IPS-20b (cell line): ENCODE data around the gene QSOX2.

Source experiments
- H3K27ac ChIP-seq: one replicate; pipeline ENCODE4 v1.5.1; 2013; ENCODE audit warnings: low read length
- H3K27me3 ChIP-seq: 2 replicates; pipeline ENCODE4 v1.6.1; 2013; ENCODE audit warnings: mild to moderate bottlenecking, low read length, inconsistent platforms; ENCODE audit not compliant: insufficient read depth
- H3K36me3 ChIP-seq: 2 replicates; pipeline ENCODE4 v1.6.1; 2013; ENCODE audit warnings: low read depth, mild to moderate bottlenecking, inconsistent platforms, low read length, moderate library complexity; ENCODE audit not compliant: insufficient read depth
- H3K4me1 ChIP-seq: 2 replicates; pipeline ENCODE4 v1.6.1; 2013; ENCODE audit warnings: mild to moderate bottlenecking, control low read depth, inconsistent platforms, low read length, moderate library complexity; ENCODE audit not compliant: insufficient read depth
- H3K4me3 ChIP-seq: 2 replicates; pipeline ENCODE4 v1.5.1; 2013; ENCODE audit warnings: mild to moderate bottlenecking, low read length, inconsistent platforms
- H3K9ac ChIP-seq: 2 replicates; pipeline ENCODE4 v1.6.1; 2013; ENCODE audit warnings: low read depth, mild to moderate bottlenecking, inconsistent platforms, low read length, moderate library complexity
- H3K9me3 ChIP-seq: 2 replicates; pipeline ENCODE4 v1.6.1; 2013; ENCODE audit warnings: mild to moderate bottlenecking, low read depth, low read length, inconsistent platforms; ENCODE audit not compliant: insufficient read depth

Gene QSOX2

GRCh38 chr9:136219276-136219675, 26.3 kb downstream of the QSOX2 start:
- Histone ChIP-seq H3K9me3 (no peaks in the 10 kb centered on the region), H3K27ac (no peak overlapping the region), H3K36me3 (peaks cover 61% of the 10 kb centered on the region), H3K4me1 (no peaks in the 10 kb centered on the region), H3K9ac (no peak overlapping the region), H3K27me3 (no peaks in the 10 kb centered on the region), H3K4me3 (no peak overlapping the region)

- Histone ChIP-seq H3K9ac (no peak overlapping the region), H3K27ac (no peak overlapping the region), H3K9me3 (no peaks in the 10 kb centered on the region), H3K4me3 (no peak overlapping the region), H3K4me1 (no peaks in the 10 kb centered on the region), H3K36me3 (peaks cover 61% of the 10 kb centered on the region), H3K27me3 (no peaks in the 10 kb centered on the region)
Measured at GRCh38 chr9:136218673-136219072, 26.9 kb downstream of the QSOX2 start.

GRCh38 chr9:136218271-136218670, 27.3 kb downstream of the QSOX2 start:
- Histone ChIP-seq H3K9ac (no peak overlapping the region), H3K9me3 (no peaks in the 10 kb centered on the region), H3K36me3 (peaks cover 61% of the 10 kb centered on the region), H3K27ac (no peak overlapping the region), H3K4me3 (no peak overlapping the region), H3K27me3 (no peaks in the 10 kb centered on the region), H3K4me1 (no peaks in the 10 kb centered on the region)

- H3K27ac ChIP-seq = no peak overlapping the region
Measured at GRCh38 chr9:136216541-136217244, 28.9 kb downstream of the QSOX2 start.

GRCh38 chr9:136213733-136214132, 31.9 kb downstream of the QSOX2 start:
- no peaks in the 10 kb centered on the region for H3K4me1 ChIP-seq
- no peaks in the 10 kb centered on the region for H3K9me3 ChIP-seq
- H3K36me3 ChIP-seq = peaks cover 71% of the 10 kb centered on the region

More at GRCh38 chr9:136216541-136217244, 28.9 kb downstream of the QSOX2 start:
- H3K9ac ChIP-seq = no peak overlapping the region
- H3K36me3 ChIP-seq = peaks cover 60% of the 10 kb centered on the region
- no peak overlapping the region for H3K4me3 ChIP-seq
- no peaks in the 10 kb centered on the region for H3K4me1 ChIP-seq
- no peaks in the 10 kb centered on the region for H3K9me3 ChIP-seq
- H3K27me3 ChIP-seq = no peaks in the 10 kb centered on the region

GRCh38 chr9:136212345-136212950, 33.2 kb downstream of the QSOX2 start:
- Histone ChIP-seq H3K9ac (no peak overlapping the region), H3K36me3 (peaks cover 70% of the 10 kb centered on the region), H3K27me3 (no peaks in the 10 kb centered on the region; the same call in 1 of the 2 replicates), H3K9me3 (no peaks in the 10 kb centered on the region), H3K4me1 (no peaks in the 10 kb centered on the region), H3K4me3 (no peak overlapping the region), H3K27ac (no peak overlapping the region)

More at GRCh38 chr9:136213733-136214132, 31.9 kb downstream of the QSOX2 start:
- Histone ChIP-seq H3K4me3 (no peak overlapping the region), H3K27ac (no peak overlapping the region), H3K9ac (no peak overlapping the region), H3K27me3 (no peaks in the 10 kb centered on the region)

- H3K36me3 ChIP-seq = peaks cover 75% of the 10 kb centered on the region
- H3K4me1 ChIP-seq = no peaks in the 10 kb centered on the region
- H3K4me3 ChIP-seq = no peak overlapping the region
- H3K27ac ChIP-seq = no peak overlapping the region
- H3K9me3 ChIP-seq = no peaks in the 10 kb centered on the region
- no peak overlapping the region for H3K9ac ChIP-seq
- peaks cover 2% of the 10 kb centered on the region; the same call in 1 of the 2 replicates for H3K27me3 ChIP-seq
Measured at GRCh38 chr9:136211441-136212344, 33.9 kb downstream of the QSOX2 start.

GRCh38 chr9:136211006-136211405, 34.6 kb downstream of the QSOX2 start:
- Histone ChIP-seq H3K4me1 (no peaks in the 10 kb centered on the region), H3K36me3 (peaks cover 71% of the 10 kb centered on the region)

GRCh38 chr9:136210276-136210675, 35.3 kb downstream of the QSOX2 start:
- no peak overlapping the region for H3K4me3 ChIP-seq
- peaks cover 64% of the 10 kb centered on the region for H3K36me3 ChIP-seq
- H3K9me3 ChIP-seq = no peaks in the 10 kb centered on the region
- no peak overlapping the region for H3K9ac ChIP-seq
- H3K27ac ChIP-seq = no peak overlapping the region
- no peaks in the 10 kb centered on the region for H3K4me1 ChIP-seq
- H3K27me3 ChIP-seq = peaks cover 16% of the 10 kb centered on the region

More at GRCh38 chr9:136211006-136211405, 34.6 kb downstream of the QSOX2 start:
- no peak overlapping the region for H3K4me3 ChIP-seq
- no peaks in the 10 kb centered on the region for H3K9me3 ChIP-seq
- peaks cover 9% of the 10 kb centered on the region for H3K27me3 ChIP-seq
- no peak overlapping the region for H3K9ac ChIP-seq
- no peak overlapping the region for H3K27ac ChIP-seq

- no peak overlapping the region for H3K4me3 ChIP-seq
- no peak overlapping the region for H3K9ac ChIP-seq
- peaks cover 21% of the 10 kb centered on the region for H3K27me3 ChIP-seq
- H3K36me3 ChIP-seq = peaks cover 59% of the 10 kb centered on the region
- no peaks in the 10 kb centered on the region for H3K4me1 ChIP-seq
- H3K9me3 ChIP-seq = no peaks in the 10 kb centered on the region
- no peak overlapping the region for H3K27ac ChIP-seq
Measured at GRCh38 chr9:136209786-136210185, 35.8 kb downstream of the QSOX2 start.

- Histone ChIP-seq H3K36me3 (peaks cover 53% of the 10 kb centered on the region), H3K27me3 (peaks cover 27% of the 10 kb centered on the region), H3K4me1 (no peaks in the 10 kb centered on the region), H3K27ac (no peak overlapping the region), H3K9ac (no peak overlapping the region), H3K9me3 (no peaks in the 10 kb centered on the region), H3K4me3 (no peak overlapping the region)
Measured at GRCh38 chr9:136209232-136209631, 36.4 kb downstream of the QSOX2 start.
